ENCODE results near the gene MACC1. TPM values are rescaled to one million over a fixed set of nuclear protein-coding genes. Genes with fewer than 3 reads are reported as not detected.

Gene MACC1
- total and polyA plus RNA-seq, 9 of the 15 experiments (the other 6 are each of a cell fraction or from before 2014, with no cell fraction given): 5.9 to 30.2 (median 10.4) TPM

DNA sequence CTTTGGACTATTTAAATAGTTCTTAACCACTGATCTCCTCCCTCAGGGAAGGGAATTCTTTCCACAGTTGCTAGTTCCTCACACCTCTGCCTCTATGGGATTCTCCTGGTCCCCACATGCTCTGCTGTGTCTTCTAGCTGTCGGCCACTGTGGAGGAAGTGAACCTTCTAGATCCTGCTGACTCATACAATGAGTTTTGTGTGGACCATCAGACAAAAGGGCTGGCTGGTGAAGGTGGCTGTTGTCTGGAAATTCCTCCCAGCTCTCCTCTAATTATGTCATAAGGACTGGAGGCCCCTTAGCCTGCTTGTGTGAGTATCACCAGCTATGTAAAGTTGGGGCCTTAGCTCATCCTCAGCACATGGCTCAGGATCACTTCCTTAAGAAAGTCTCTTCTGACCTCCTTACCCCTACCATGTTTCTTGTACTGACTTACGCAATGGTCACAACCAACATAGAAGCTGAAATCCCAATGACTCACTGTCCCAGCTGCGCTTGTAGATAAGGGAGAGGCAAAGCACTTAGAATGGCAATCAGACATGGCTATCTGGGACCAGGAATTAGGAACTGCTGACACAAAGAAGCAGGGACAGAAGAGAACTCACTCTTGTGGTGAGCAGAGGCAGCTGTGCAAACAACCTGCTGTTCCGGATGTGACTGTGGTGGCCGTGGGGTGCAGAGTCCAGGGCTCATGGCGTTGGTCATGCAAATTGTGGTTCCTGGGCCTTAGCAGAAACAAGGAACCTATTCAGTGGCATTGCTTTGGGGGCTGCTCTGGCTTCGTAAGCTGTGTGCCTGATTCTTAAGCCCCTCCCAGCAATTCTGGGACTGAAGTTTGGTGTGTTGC, 2.5 kb upstream of the MACC1 start (continued):
- no peak for TF ChIP-seq CHD7 (IDR thresholded peaks at IDR 0.05; ENCODE audit: low read depth, low read length)
- peak; percentile 68; the same call in 1 of the 2 replicates for TF ChIP-seq ZNF444 (CRISPR knock-in tag; IDR thresholded peaks at IDR 0.05)
- no peak for TF ChIP-seq STAT5B (CRISPR knock-in tag; IDR thresholded peaks at IDR 0.05)
- TF ChIP-seq, protein P1, sequence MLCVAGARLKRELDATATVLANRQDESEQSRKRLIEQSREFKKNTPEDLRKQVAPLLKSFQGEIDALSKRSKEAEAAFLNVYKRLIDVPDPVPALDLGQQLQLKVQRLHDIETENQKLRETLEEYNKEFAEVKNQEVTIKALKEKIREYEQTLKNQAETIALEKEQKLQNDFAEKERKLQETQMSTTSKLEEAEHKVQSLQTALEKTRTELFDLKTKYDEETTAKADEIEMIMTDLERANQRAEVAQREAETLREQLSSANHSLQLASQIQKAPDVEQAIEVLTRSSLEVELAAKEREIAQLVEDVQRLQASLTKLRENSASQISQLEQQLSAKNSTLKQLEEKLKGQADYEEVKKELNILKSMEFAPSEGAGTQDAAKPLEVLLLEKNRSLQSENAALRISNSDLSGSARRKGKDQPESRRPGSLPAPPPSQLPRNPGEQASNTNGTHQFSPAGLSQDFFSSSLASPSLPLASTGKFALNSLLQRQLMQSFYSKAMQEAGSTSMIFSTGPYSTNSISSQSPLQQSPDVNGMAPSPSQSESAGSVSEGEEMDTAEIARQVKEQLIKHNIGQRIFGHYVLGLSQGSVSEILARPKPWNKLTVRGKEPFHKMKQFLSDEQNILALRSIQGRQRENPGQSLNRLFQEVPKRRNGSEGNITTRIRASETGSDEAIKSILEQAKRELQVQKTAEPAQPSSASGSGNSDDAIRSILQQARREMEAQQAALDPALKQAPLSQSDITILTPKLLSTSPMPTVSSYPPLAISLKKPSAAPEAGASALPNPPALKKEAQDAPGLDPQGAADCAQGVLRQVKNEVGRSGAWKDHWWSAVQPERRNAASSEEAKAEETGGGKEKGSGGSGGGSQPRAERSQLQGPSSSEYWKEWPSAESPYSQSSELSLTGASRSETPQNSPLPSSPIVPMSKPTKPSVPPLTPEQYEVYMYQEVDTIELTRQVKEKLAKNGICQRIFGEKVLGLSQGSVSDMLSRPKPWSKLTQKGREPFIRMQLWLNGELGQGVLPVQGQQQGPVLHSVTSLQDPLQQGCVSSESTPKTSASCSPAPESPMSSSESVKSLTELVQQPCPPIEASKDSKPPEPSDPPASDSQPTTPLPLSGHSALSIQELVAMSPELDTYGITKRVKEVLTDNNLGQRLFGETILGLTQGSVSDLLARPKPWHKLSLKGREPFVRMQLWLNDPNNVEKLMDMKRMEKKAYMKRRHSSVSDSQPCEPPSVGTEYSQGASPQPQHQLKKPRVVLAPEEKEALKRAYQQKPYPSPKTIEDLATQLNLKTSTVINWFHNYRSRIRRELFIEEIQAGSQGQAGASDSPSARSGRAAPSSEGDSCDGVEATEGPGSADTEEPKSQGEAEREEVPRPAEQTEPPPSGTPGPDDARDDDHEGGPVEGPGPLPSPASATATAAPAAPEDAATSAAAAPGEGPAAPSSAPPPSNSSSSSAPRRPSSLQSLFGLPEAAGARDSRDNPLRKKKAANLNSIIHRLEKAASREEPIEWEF (CRISPR knock-in tag; IDR thresholded peaks at IDR 0.05): peak; percentile 80
- no peak for TF ChIP-seq SFPQ (IDR thresholded peaks at IDR 0.05; ENCODE audit: low read depth, low read length)
- peak; percentile 95 for TF ChIP-seq EWSR1 (IDR thresholded peaks at IDR 0.05; ENCODE audit: borderline replicate concordance, low read depth, partially characterized antibody)
- peak; percentile 72; the same call in 1 of the 2 replicates for TF ChIP-seq LARP7 (IDR thresholded peaks at IDR 0.05)
